ENCODE measurements around the gene CSGALNACT2.

Gene CSGALNACT2

GRCh38 chr10:43113201-43114087 is 24.8 kb upstream of the CSGALNACT2 start:
- DNase-seq: no peak

DNA sequence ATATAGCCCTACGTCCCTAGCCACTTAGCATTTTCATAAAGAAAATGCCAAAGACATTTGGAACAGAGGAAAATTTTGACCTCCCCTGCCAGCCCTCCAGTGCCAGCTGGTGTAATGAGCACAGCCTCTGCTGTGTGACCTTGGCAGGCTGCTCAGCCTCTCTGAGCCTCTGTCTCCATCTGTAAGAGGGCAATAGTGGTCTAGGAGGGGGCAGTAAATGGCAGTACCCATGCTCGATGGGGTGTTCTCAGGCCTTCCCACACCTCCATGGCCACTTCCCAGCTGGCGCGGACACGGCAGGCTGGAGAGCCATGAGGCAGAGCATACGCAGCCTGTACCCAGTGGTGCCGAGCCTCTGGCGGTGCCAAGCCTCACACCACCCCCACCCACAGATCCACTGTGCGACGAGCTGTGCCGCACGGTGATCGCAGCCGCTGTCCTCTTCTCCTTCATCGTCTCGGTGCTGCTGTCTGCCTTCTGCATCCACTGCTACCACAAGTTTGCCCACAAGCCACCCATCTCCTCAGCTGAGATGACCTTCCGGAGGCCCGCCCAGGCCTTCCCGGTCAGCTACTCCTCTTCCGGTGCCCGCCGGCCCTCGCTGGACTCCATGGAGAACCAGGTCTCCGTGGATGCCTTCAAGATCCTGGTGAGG is 24.0 kb upstream of the CSGALNACT2 start:
- no peak for DNase-seq

- DNase-seq: no peak
These were observed 23.3 kb upstream of the CSGALNACT2 start for GRCh38 chr10:43114743-43115611.

GRCh38 chr10:43115881-43116595 is 22.2 kb upstream of the CSGALNACT2 start:
- no peak for DNase-seq

DNA sequence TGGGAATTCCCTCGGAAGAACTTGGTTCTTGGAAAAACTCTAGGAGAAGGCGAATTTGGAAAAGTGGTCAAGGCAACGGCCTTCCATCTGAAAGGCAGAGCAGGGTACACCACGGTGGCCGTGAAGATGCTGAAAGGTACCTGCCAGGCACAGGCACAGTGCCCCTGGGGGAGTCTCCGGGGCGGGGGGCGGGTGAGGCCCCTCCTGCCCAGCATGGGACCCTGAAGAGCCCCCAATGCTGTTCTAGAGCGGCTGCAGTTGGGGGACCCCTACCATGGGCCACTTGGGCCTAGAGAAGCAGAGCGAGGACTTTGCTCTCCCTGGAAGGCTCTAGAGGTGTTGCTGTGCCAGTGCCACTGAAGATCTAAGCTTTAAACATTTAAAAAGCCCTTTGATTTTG is 21.6 kb upstream of the CSGALNACT2 start:
- DNase-seq: no peak

- DNase-seq: no peak
These were observed 21.0 kb upstream of the CSGALNACT2 start for GRCh38 chr10:43117031-43117776.

GRCh38 chr10:43117777-43118583 is 20.3 kb upstream of the CSGALNACT2 start:
- no peak for DNase-seq

- DNase-seq: no peak
These were observed 19.4 kb upstream of the CSGALNACT2 start for GRCh38 chr10:43118631-43119415.

- DNase-seq: no peak
These were observed 18.7 kb upstream of the CSGALNACT2 start for GRCh38 chr10:43119416-43120115.

GRCh38 chr10:43120116-43120928 is 17.9 kb upstream of the CSGALNACT2 start:
- no peak for DNase-seq

- peak; percentile 10 for DNase-seq
These were observed 17.3 kb upstream of the CSGALNACT2 start for GRCh38 chr10:43120929-43121314.

- no peak for DNase-seq
These were observed 16.8 kb upstream of the CSGALNACT2 start for GRCh38 chr10:43121444-43121843.

GRCh38 chr10:43122096-43122495 is 16.1 kb upstream of the CSGALNACT2 start:
- DNase-seq: no peak

- no peak for DNase-seq
These were observed 15.4 kb upstream of the CSGALNACT2 start for GRCh38 chr10:43122826-43123225.

- no peak for DNase-seq
These were observed 14.7 kb upstream of the CSGALNACT2 start for GRCh38 chr10:43123361-43124093.

- no peak for DNase-seq
These were observed 14.1 kb upstream of the CSGALNACT2 start for GRCh38 chr10:43124094-43124521.

DNA sequence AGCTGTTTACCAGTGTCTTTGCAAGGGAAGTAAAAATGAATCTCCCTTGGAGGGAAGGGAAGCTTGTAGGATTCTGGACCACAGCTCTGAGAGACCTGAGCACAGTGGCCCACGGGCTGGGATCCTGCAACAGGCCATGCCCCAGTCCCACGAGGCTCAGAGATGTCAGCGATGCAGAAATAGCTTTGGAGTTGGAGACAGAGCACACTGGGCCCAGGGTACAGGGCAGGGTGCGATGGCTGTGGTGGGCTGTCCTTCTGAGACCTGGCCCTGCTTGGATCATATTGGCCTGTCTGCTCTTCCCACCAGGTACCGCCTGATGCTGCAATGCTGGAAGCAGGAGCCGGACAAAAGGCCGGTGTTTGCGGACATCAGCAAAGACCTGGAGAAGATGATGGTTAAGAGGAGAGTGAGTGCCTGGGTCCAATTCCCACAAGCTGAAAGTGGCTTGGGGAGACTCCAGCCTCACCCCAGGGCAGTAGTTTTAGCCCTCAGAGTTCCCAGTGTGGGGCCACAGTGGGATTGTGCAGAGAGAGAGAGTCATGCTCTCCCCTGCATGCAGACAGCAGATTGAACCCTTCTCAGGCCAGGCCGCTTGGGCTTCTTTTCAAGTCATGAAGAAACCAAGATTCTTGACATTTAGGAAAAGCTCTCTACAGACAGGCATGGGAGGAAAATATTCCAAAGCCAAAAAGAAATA is 13.5 kb upstream of the CSGALNACT2 start:
- DNase-seq: no peak
